GM23338 (cell line): ENCODE results near the gene MYO18A. TPM values are rescaled to one million over a fixed set of nuclear protein-coding genes. Genes with fewer than 3 reads are reported as not detected.

Experiments used
- CREB1 ChIP-seq: fragments of 250-450 bp; sonication (Bioruptor Pico); IDR thresholded peaks from 2 replicates; pipeline ENCODE4 v1.5.0; 2020; ENCODE audit warnings: low read depth, mild to moderate bottlenecking, moderate library complexity
- POLR2AphosphoS5 ChIP-seq: IDR thresholded peaks from 2 replicates; pipeline ENCODE4 v1.6.1; 2016; ENCODE audit warnings: antibody characterized with exemption, low read depth
- ZNF114 ChIP-seq: fragments of 250-450 bp; sonication (Bioruptor Pico); IDR thresholded peaks from 2 replicates; pipeline ENCODE4 v1.5.0; 2020; ENCODE audit warnings: mild to moderate bottlenecking, moderate library complexity
- ZNF331 ChIP-seq: fragments of 250-450 bp; sonication (Bioruptor Pico); IDR thresholded peaks from 2 replicates; pipeline ENCODE4 v1.5.0; 2020; ENCODE audit warnings: low read depth, mild to moderate bottlenecking, moderate library complexity
- polyA plus RNA-seq: library from polyadenylated mRNA; unstranded; fragments of >200 nt; fragmentation: Nextera tagmentation; extraction: Ambion mirVana; gene quantifications from 2 replicates; pipeline ENCODE4 v1.2.1, GENCODE V29; 2016
- total RNA-seq: library from RNA; depleted of rRNA; stranded (reverse); fragments of >200 nt; shearing (Covaris generic); gene quantifications from 2 replicates; pipeline ENCODE4 v1.2.3, GENCODE V29; 2014
- TF ChIP-seq, protein P1 (sequence below): fragments of 250-450 bp; sonication (Bioruptor Pico); IDR thresholded peaks from 2 replicates; pipeline ENCODE4 v1.5.0; 2020; ENCODE audit warnings: mild to moderate bottlenecking, moderate library complexity
- TF ChIP-seq, protein P2 (sequence below): IDR thresholded peaks from one replicate; pipeline ENCODE4 v1.6.1; 2018; ENCODE audit warnings: antibody characterized with exemption; ENCODE audit not compliant: unreplicated experiment

Gene MYO18A
- total and polyA plus RNA-seq, 2 experiments from 2014 or later, result 18.3 to 37.5 TPM

DNA sequence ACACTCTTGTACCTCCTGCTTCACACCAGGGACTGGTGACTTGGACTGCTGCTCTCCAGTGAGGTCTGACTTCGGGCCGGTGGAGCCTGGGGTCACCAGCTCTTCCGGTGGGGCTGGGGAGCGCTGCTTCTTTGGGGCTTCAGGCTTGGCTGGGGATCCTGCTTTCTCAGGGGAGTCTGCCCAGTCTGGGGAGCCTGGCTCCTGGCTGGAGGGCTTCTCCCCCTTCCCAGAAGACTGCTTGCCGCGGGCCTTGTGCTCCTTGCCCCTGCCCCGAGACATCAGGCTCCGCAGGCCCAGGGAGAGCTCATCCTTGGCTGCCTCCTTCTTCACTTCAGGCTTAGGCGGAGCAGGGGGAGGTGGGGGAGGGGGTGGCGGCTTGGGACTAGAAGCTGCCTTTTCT is 52.4 kb downstream of the MYO18A start (continued):
- TF ChIP-seq, protein P1, sequence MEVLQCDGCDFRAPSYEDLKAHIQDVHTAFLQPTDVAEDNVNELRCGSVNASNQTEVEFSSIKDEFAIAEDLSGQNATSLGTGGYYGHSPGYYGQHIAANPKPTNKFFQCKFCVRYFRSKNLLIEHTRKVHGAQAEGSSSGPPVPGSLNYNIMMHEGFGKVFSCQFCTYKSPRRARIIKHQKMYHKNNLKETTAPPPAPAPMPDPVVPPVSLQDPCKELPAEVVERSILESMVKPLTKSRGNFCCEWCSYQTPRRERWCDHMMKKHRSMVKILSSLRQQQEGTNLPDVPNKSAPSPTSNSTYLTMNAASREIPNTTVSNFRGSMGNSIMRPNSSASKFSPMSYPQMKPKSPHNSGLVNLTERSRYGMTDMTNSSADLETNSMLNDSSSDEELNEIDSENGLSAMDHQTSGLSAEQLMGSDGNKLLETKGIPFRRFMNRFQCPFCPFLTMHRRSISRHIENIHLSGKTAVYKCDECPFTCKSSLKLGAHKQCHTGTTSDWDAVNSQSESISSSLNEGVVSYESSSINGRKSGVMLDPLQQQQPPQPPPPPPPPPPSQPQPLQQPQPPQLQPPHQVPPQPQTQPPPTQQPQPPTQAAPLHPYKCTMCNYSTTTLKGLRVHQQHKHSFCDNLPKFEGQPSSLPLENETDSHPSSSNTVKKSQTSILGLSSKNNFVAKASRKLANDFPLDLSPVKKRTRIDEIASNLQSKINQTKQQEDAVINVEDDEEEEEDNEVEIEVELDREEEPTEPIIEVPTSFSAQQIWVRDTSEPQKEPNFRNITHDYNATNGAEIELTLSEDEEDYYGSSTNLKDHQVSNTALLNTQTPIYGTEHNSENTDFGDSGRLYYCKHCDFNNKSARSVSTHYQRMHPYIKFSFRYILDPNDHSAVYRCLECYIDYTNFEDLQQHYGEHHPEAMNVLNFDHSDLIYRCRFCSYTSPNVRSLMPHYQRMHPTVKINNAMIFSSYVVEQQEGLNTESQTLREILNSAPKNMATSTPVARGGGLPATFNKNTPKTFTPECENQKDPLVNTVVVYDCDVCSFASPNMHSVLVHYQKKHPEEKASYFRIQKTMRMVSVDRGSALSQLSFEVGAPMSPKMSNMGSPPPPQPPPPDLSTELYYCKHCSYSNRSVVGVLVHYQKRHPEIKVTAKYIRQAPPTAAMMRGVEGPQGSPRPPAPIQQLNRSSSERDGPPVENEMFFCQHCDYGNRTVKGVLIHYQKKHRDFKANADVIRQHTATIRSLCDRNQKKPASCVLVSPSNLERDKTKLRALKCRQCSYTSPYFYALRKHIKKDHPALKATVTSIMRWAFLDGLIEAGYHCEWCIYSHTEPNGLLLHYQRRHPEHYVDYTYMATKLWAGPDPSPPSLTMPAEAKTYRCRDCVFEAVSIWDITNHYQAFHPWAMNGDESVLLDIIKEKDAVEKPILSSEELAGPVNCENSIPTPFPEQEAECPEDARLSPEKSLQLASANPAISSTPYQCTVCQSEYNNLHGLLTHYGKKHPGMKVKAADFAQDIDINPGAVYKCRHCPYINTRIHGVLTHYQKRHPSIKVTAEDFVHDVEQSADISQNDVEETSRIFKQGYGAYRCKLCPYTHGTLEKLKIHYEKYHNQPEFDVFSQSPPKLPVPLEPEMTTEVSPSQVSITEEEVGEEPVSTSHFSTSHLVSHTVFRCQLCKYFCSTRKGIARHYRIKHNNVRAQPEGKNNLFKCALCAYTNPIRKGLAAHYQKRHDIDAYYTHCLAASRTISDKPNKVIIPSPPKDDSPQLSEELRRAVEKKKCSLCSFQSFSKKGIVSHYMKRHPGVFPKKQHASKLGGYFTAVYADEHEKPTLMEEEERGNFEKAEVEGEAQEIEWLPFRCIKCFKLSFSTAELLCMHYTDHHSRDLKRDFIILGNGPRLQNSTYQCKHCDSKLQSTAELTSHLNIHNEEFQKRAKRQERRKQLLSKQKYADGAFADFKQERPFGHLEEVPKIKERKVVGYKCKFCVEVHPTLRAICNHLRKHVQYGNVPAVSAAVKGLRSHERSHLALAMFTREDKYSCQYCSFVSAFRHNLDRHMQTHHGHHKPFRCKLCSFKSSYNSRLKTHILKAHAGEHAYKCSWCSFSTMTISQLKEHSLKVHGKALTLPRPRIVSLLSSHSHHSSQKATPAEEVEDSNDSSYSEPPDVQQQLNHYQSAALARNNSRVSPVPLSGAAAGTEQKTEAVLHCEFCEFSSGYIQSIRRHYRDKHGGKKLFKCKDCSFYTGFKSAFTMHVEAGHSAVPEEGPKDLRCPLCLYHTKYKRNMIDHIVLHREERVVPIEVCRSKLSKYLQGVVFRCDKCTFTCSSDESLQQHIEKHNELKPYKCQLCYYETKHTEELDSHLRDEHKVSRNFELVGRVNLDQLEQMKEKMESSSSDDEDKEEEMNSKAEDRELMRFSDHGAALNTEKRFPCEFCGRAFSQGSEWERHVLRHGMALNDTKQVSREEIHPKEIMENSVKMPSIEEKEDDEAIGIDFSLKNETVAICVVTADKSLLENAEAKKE, result no peak
- TF ChIP-seq ZNF114 (CRISPR knock-in tag) (no peak), POLR2AphosphoS5 (no peak), CREB1 (CRISPR knock-in tag) (no peak), ZNF331 (CRISPR knock-in tag) (no peak)
- TF ChIP-seq, protein P2, sequence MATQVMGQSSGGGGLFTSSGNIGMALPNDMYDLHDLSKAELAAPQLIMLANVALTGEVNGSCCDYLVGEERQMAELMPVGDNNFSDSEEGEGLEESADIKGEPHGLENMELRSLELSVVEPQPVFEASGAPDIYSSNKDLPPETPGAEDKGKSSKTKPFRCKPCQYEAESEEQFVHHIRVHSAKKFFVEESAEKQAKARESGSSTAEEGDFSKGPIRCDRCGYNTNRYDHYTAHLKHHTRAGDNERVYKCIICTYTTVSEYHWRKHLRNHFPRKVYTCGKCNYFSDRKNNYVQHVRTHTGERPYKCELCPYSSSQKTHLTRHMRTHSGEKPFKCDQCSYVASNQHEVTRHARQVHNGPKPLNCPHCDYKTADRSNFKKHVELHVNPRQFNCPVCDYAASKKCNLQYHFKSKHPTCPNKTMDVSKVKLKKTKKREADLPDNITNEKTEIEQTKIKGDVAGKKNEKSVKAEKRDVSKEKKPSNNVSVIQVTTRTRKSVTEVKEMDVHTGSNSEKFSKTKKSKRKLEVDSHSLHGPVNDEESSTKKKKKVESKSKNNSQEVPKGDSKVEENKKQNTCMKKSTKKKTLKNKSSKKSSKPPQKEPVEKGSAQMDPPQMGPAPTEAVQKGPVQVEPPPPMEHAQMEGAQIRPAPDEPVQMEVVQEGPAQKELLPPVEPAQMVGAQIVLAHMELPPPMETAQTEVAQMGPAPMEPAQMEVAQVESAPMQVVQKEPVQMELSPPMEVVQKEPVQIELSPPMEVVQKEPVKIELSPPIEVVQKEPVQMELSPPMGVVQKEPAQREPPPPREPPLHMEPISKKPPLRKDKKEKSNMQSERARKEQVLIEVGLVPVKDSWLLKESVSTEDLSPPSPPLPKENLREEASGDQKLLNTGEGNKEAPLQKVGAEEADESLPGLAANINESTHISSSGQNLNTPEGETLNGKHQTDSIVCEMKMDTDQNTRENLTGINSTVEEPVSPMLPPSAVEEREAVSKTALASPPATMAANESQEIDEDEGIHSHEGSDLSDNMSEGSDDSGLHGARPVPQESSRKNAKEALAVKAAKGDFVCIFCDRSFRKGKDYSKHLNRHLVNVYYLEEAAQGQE, result no peak
